ENCODE data around the gene SHROOM3.
"Not testable (repeated sequence)": the region's sequence is repeated elsewhere in the genome, so short reads cannot be mapped to it uniquely, and the experiment has no call there.

Gene SHROOM3

DNA sequence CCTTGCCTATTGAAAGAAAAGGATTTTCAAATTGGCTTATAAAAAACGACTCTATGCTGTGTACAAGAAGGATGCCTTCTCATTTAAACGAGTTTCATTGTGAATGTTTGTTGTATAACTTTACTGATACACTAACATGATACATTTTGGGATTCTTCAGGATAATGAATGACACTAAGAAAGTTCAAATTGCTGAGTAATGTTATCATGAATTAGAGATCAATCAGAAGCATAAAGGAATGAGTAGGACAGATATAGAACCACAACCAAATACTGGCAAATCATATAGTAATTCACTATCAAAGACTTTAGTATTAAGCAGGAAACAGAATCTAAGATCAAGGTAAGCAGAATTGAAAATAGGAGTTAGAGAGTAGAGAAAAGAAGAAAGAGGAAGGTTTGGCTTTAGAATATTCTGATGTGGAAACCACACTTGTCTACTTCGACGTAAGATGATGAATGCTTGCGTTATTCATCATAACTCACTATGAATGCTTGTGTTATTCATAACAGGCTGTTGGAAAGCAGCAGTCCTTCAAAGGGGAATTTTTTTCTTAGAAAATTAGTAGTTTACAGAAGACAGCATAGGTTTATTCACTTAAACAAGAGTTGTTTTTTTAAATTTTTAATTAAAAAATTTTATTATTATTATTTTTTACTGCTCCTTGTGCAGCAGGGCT, 27.4 kb upstream of the SHROOM3 start:
- no peak for DNase-seq (ENCODE audit: low spot score)
- in situ Hi-C loops (cut with MboI; ENCODE audit: low sequenced_read_pairs, unreplicated experiment), result no loop called here
- TF ChIP-seq, protein P1, sequence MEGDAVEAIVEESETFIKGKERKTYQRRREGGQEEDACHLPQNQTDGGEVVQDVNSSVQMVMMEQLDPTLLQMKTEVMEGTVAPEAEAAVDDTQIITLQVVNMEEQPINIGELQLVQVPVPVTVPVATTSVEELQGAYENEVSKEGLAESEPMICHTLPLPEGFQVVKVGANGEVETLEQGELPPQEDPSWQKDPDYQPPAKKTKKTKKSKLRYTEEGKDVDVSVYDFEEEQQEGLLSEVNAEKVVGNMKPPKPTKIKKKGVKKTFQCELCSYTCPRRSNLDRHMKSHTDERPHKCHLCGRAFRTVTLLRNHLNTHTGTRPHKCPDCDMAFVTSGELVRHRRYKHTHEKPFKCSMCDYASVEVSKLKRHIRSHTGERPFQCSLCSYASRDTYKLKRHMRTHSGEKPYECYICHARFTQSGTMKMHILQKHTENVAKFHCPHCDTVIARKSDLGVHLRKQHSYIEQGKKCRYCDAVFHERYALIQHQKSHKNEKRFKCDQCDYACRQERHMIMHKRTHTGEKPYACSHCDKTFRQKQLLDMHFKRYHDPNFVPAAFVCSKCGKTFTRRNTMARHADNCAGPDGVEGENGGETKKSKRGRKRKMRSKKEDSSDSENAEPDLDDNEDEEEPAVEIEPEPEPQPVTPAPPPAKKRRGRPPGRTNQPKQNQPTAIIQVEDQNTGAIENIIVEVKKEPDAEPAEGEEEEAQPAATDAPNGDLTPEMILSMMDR (IDR thresholded peaks at IDR 0.05; ENCODE audit: borderline replicate concordance, control extremely low read depth, extremely low read depth, insufficient read depth, missing control alignments), result no peak

DNA sequence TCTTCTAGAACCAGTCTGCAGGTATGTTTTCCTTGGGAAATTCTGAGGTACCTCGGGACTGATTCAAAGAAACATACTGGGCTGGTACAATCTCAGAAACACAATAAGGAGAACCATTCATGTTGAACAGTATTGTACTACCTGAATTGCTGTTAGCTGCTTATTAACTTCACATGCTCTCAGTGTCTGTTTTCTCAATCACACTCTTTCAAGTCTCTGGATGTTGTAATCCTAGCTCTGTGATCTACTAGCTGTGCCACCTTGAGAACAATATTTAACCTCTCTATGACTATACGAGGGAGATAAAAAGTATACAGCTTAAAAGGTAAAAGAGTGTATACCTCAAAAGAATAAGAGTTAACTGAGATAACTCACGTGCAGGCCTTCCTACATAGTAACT, 24.4 kb upstream of the SHROOM3 start:
- TF ChIP-seq, protein P1 (IDR thresholded peaks at IDR 0.05; ENCODE audit: borderline replicate concordance, control extremely low read depth, extremely low read depth, insufficient read depth, missing control alignments), result no peak
- DNase-seq (ENCODE audit: low spot score), result no peak
- in situ Hi-C loops (cut with MboI; ENCODE audit: low sequenced_read_pairs, unreplicated experiment), result no loop called here

DNA sequence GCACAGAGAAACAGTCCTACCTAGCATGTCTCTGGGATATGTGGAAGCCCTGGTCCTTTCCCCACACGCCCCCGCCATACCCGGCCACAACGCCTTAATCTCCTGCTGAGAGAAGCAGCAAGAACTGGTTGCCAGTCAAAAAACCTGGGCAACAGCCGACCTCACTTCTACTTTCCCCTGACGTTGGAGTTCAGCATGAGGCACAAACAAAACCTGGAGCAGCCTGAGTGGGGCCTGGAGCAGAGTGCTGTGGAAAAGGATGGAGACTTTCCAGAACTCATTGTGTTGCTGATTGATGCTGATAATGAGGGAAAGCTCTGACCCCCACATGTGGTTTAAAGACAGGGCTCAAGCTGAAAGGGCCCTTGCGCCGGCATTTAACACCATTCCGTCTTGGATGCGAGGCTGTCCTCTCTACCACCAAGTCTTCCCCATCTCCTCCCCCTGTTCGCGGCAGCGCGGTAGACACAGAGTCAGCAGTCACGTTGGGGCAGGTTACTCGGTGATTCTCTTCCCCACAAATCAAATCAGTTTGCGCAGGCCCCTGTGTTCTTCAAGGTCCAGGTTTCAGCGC, 14.8 kb upstream of the SHROOM3 start:
- DNase-seq (ENCODE audit: low spot score), result no peak
- in situ Hi-C loops (cut with MboI; ENCODE audit: low sequenced_read_pairs, unreplicated experiment), result no loop called here
- TF ChIP-seq, protein P1 (IDR thresholded peaks at IDR 0.05; ENCODE audit: borderline replicate concordance, control extremely low read depth, extremely low read depth, insufficient read depth, missing control alignments), result no peak

- in situ Hi-C loops (cut with MboI; ENCODE audit: low sequenced_read_pairs, unreplicated experiment), result no loop called here
- peak; percentile 30 for DNase-seq (ENCODE audit: low spot score)
These were observed 14.1 kb upstream of the SHROOM3 start, which contains the start of gene CCDC158 for GRCh38 chr4:76420762-76421581. CCDC158 (minus strand) TSS chr4:76421141; CDS start chr4:76403207, 17,934 bp downstream.

GRCh38 chr4:76423159-76423558, 11.9 kb upstream of the SHROOM3 start:
- in situ Hi-C loops (cut with MboI; ENCODE audit: low sequenced_read_pairs, unreplicated experiment); DNase-seq (ENCODE audit: low spot score): not testable (repeated sequence)

More at GRCh38 chr4:76420762-76421581, 14.1 kb upstream of the SHROOM3 start, which contains the start of gene CCDC158:
- TF ChIP-seq, protein P1 (IDR thresholded peaks at IDR 0.05; ENCODE audit: borderline replicate concordance, control extremely low read depth, extremely low read depth, insufficient read depth, missing control alignments), result no peak

- TF ChIP-seq, protein P1 (IDR thresholded peaks at IDR 0.05; ENCODE audit: borderline replicate concordance, control extremely low read depth, extremely low read depth, insufficient read depth, missing control alignments), result no peak
- in situ Hi-C loops (cut with MboI; ENCODE audit: low sequenced_read_pairs, unreplicated experiment), result no loop called here
- no peak for DNase-seq (ENCODE audit: low spot score)
These were observed 8.8 kb upstream of the SHROOM3 start for GRCh38 chr4:76426272-76426671.

Measured in GM13976 (cell line).